HT-29 (cell line): ENCODE data around the gene PRPF39. TPM values are rescaled to one million over a fixed set of nuclear protein-coding genes. Genes with fewer than 3 reads are reported as not detected.
"Not testable (repeated sequence)": the region's sequence is repeated elsewhere in the genome, so short reads cannot be mapped to it uniquely, and the experiment has no call there.

Experiments
- DNase-seq: peaks from one replicate; pipeline ENCODE4 v3.0.0-alpha.2; 2015; ENCODE audit warnings: low spot score
- total RNA-seq: library from RNA; depleted of rRNA; stranded (reverse); fragments of >200 nt; shearing (Covaris generic); gene quantifications from 2 replicates; pipeline ENCODE4 v1.2.3, GENCODE V29; 2014; rRNA removed

PRPF39 gene
- 7.6 and 9.8 TPM in 2 replicates for total RNA-seq

DNA sequence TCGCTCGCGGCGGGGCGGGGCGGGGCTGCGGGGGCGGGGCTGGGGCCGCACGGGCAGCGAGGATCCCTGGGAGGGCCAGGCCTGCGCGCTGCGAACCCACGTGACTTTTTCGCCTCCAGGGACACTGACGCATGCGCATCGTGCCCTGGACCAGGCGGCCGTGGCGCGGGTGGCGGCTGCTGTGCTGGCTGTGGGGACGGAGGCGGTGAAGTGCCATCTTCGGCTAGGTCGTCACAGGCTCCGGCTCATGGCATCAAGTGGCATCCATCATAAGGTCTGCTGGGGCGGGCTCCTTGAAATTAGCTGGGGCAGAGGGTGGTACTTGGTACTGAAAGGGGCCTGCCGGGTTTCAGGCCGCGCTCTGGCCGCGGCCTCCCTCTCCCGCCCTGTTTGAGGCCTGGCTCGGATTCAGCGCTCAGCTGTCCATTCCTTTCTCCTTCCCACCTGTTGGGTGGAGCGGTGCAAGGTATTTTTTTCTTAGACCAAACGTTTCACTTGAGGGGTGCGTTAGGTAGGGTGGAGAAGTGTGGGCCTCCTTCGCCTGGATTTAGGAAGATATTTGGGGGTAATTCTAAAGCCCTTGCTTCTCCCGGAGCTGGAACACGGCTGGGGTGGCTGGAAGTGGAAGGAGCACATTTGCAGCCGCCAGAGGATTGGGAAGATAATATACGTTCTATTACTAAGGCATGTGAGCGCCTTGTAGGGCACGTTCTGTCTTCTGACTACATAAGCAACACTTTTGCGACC lies at the start of gene PRPF39:
PRPF39 (plus strand) TSS at position 141 of the 747 bp plus-strand sequence. CDS start 11,124 bp downstream, outside the sequence.
- DNase-seq: peak; percentile 88

DNA sequence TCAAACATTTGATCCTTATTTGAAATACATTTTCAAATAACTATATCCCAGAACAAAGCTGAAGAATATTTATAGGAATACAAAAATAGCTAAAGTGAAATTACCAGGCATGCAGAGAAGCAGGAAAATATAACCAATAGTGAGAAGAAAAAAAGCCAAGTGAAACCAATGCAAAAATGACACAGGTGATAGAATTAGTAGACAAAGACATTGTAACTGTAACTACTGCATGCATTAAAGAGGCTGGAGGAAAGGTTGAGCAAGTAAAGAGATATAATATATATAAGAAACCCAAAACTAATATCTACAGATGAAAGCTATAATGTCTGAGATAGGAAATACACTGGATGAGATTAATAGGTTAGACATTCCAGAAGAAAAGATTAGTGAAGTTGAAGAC lies 49.2 kb upstream of the PRPF39 start:
- DNase-seq: no peak

DNA sequence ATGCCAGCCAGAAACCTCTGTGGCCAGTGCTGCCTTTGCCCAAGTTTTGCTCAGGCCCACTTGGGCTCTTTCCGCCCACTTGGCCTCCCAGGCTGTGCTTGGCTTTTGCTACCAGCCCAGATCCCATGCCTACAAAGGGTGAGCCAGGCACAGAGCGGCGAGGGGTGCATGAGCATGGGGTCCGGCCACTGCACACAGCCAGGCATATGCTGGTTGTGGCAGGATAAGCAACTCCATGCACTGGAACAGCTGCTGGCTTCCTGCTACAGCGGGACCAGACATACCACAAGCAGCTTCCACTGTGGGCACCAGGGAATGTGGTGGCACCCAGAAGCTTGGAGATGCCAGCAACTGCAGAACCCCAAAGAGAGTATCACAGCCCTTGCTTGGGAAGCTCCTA lies 45.7 kb upstream of the PRPF39 start:
- no peak for DNase-seq

DNA sequence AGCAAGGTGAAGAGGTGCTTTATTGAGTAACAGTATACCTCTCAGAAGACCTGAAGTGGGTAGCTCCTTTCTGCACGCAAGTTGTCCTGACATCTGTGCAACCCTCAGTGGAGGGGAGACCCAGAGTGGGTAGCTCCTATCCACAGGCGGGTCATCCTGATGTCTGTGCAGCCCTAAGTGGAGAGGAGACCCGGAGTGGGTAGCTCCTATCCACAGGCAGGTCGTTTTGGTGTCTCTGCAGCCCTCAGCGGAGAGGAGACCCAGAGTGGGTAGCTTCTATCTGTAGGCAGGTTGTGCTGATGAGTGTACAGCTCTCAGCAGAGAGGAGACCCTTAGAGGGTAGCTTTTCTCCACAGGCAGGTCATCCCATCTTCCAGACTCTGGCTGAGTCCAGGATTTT lies 45.1 kb upstream of the PRPF39 start:
- DNase-seq: no peak

DNA sequence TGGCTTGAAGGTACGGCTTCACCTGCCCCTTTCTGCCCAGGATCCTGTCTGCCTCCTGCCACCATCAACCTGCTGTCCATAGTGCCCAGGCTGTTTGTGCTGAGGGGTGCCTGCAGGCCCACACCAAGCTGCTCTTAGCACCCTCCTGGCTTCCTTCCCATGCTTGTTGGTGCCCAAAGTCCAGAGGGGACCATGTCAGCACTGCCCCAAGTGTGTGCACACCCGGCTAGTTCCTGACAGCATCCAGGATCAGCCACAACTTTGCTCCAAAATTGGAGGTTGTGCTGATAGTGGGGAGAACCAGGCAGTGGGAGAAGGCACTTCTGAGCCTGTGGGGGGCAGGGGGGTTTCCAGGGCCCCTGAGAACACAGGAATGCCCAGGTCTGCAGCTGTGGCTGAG lies 44.5 kb upstream of the PRPF39 start:
- no peak for DNase-seq

DNA sequence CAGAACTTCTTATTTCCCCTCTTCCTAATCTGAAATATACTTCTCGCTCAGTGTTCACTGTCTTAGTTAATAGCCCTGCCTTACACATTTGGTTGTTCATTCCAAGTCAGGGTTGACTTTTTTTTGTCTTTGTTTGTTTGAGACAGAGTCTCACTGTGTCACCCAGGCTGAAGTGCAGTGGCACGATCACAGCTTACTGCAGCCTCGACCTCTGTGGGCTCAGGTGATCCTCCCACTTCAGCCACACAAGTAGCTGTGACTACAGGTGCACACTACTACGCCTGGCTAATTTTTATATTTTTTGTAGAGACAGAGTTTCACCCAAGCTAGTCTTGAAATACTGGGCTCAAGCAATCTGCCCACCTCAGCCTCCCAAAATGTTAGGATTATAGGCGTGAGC lies 42.3 kb upstream of the PRPF39 start:
- DNase-seq: no peak

DNA sequence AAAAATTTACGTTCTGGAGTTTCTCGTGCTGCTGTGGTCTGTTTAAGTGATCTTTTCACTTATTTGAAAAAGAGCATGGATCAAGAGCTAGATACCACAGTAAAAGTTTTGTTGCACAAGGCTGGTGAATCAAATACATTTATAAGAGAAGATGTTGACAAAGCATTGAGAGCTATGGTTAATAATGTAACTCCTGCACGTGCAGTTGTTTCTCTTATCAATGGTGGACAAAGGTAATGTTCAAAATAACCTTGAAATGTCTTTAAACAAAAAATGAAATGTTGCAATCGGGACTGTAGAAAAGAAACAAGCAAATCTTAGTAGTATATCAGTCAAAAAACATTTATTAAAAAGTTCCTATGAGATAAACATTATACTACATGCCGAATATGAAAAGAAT lies 39.3 kb upstream of the PRPF39 start:
- no peak for DNase-seq

DNA sequence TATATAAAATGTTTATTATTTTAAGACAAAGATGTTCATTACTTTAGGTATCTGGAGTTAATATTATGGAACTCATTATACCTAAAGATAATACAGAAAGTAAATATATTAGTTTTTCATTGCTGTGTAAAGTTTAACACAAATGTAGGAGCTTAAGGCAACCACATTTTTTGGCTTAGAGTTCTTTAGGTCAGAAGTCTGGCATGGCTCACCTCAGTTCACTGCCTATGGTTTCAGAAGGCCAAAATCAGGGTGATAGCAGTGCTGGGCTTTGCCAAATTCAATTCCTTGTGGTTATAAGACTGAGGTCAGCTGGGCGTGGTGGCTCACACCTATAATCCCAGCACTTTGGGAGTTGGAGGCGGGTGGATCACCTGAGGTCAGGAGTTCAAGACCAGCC lies 35.5 kb upstream of the PRPF39 start:
- DNase-seq: no peak

DNA sequence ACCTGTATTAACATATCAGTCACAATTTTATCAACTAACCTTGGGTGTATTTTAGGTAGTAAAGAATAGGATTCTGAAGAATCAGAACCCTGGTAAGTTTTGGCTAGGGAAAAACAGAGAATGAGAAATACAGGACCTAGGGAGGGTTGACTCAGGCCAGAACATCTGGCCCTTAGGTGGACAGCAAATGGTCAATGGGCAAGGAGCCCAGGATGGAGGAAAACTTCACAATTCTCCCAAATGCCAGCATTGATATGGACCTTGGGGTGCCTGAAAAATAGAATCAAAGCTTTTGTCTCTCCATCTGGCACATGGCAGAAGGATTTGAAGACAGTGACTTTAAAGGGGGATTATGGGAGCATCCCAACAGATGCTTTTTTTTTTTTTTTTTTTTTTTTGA lies 32.7 kb upstream of the PRPF39 start:
- DNase-seq: no peak

- DNase-seq: no peak
Observed at GRCh38 chr14:45051896-45052295, 32.0 kb upstream of the PRPF39 start.

GRCh38 chr14:45057349-45057748 lies 26.6 kb upstream of the PRPF39 start:
- no peak for DNase-seq

DNA sequence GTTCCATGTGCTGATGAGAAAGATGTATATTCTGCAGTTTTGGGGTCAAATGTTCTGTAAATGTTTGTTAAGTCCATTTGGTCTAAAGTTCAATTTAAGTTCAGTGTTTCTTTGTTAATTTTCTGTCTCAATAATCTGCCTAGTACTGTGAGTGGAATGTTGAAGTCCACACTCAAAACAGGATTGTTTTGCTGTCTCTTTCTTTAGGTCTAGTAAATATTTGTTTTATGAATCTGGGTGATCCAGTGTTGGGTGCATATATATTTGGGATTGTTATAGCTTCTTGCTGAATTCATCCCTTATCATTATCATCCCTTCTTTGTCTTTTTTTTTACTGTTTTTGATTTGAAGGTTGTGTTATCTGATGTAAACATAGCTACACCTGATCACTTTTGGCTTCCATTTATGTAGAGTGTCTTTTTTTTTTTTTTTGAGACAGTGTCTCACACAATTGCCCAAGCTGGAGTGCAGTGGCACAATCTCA lies 26.0 kb upstream of the PRPF39 start:
- no peak for DNase-seq

GRCh38 chr14:45060551-45060950 lies 23.4 kb upstream of the PRPF39 start:
- no peak for DNase-seq

- DNase-seq: no peak
Observed at GRCh38 chr14:45065540-45065939, 18.4 kb upstream of the PRPF39 start.

- no peak for DNase-seq
Observed at GRCh38 chr14:45065956-45066355, 18.0 kb upstream of the PRPF39 start.

GRCh38 chr14:45066667-45067066 lies 17.2 kb upstream of the PRPF39 start:
- DNase-seq: no peak

- no peak for DNase-seq
Observed at GRCh38 chr14:45068396-45068795, 15.5 kb upstream of the PRPF39 start.

DNA sequence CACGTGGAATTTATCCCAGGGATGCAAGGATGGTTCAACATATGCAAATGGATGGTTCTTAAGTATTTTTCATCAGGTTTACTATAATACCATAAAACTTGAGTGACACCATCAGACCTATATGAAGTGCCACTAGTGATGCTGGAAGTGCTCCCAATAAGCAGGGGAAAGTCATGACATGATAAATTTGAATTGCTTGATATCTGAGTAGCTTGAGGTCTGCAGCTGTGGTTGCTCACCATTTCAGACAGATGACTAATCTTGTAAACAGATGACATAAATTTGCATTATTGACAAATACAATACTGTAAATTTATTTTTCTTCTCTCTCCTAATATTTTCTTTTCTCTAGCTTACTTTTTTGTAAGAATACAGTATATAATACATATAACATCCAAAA lies 13.7 kb upstream of the PRPF39 start:
- no peak for DNase-seq

- no peak for DNase-seq
Observed at GRCh38 chr14:45072126-45072525, 11.8 kb upstream of the PRPF39 start.

- DNase-seq: no peak
Observed at GRCh38 chr14:45073231-45073879, 10.6 kb upstream of the PRPF39 start.

DNA sequence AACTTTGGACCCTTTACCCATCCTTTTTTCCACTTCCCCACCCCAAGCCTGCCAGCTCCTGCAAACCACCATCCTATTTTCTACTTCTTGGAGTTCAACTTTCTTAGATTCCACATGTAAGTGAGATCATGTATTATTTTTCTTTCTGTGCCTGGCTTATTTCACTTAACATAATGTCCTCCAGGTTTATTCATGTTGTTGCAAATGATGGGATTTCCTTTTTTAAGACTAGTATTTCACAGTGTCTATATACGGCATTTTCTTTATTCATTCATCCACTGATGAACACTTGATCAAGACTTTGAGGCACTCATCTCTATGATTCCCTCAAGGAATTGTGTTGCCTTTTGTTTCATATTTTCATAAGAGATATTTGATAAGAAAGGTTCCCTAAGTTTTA lies 5.6 kb upstream of the PRPF39 start:
- no peak for DNase-seq

DNA sequence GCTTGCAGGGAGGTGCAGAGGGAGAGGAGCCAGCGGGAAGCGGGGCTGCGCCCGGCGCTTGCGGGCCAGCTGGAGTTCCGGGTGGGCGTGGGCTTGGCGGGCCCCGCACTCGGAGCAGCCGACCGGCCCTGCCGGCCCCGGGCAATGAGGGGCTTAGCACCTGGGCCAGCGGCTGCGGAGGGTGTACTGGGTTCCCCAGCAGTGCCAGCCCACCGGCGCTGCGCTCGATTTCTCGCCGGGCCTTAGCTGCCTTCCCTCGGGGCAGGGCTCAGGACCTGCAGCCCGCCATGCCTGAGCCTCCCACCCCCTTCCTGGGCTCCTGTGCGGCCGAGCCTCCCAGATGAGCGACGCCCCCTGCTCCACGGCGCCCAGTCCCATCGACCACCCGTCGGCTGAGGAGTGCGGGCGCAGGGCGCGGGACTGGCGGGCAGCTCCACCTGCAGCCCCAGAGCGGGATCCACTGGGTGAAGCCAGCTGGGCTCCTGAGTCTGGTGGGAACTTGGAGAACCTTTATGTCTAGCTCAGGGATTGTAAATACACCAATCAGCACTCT lies 3.4 kb upstream of the PRPF39 start:
- DNase-seq: not testable (repeated sequence)

- not testable (repeated sequence) for DNase-seq
Observed at GRCh38 chr14:45081096-45081495, 2.8 kb upstream of the PRPF39 start.
